ENCODE results near the gene ITGA7.

Gene ITGA7

GRCh38 chr12:55666508-55666907 is 41.2 kb downstream of the ITGA7 start:
- TF ChIP-seq, protein P1, sequence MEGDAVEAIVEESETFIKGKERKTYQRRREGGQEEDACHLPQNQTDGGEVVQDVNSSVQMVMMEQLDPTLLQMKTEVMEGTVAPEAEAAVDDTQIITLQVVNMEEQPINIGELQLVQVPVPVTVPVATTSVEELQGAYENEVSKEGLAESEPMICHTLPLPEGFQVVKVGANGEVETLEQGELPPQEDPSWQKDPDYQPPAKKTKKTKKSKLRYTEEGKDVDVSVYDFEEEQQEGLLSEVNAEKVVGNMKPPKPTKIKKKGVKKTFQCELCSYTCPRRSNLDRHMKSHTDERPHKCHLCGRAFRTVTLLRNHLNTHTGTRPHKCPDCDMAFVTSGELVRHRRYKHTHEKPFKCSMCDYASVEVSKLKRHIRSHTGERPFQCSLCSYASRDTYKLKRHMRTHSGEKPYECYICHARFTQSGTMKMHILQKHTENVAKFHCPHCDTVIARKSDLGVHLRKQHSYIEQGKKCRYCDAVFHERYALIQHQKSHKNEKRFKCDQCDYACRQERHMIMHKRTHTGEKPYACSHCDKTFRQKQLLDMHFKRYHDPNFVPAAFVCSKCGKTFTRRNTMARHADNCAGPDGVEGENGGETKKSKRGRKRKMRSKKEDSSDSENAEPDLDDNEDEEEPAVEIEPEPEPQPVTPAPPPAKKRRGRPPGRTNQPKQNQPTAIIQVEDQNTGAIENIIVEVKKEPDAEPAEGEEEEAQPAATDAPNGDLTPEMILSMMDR (IDR thresholded peaks at IDR 0.05; ENCODE audit: insufficient read depth, low read length, poor library complexity, severe bottlenecking): no peak

DNA sequence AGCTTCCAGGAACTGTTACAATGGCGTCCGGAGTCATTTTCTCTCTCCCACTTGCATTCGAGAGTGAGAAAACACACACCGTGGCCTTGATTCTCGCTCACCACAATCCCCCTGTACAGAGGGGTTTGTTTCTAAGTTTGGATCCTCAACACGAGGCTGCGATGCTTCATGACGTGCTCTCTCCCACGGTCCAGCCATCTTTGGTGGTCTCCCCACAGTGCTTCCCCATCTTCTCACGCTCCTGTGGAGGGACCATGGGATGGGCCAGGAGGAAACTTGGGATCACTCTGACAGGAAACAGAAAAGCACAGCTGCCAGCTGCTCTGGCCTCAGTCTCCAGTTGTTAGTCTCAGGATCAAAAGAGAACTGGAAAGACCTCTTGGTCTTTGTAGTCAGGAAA is 42.9 kb downstream of the ITGA7 start:
- no peak overlapping the region for H3K4me3 ChIP-seq (replicated peaks; ENCODE audit: low read depth, low read length)
- no peak for DNase-seq (ENCODE audit: extremely low read depth, insufficient read length)
- no peaks in the 10 kb centered on the region for H3K27me3 ChIP-seq (replicated peaks; ENCODE audit: control insufficient read depth, insufficient read depth, low read length)
- TF ChIP-seq, protein P1 (IDR thresholded peaks at IDR 0.05; ENCODE audit: insufficient read depth, low read length, poor library complexity, severe bottlenecking): no peak
- no peaks in the 10 kb centered on the region for H3K36me3 ChIP-seq (ENCODE audit: control insufficient read depth, insufficient read depth, low read length)

More at GRCh38 chr12:55666508-55666907, 41.2 kb downstream of the ITGA7 start:
- Histone ChIP-seq H3K36me3 (ENCODE audit: control insufficient read depth, insufficient read depth, low read length) (no peaks in the 10 kb centered on the region), H3K27me3 (replicated peaks; ENCODE audit: control insufficient read depth, insufficient read depth, low read length) (no peaks in the 10 kb centered on the region), H3K4me3 (replicated peaks; ENCODE audit: low read depth, low read length) (no peak overlapping the region)
- DNase-seq (ENCODE audit: extremely low read depth, insufficient read length): no peak

GRCh38 chr12:55663391-55663790 is 44.3 kb downstream of the ITGA7 start:
- no peaks in the 10 kb centered on the region for H3K36me3 ChIP-seq (ENCODE audit: control insufficient read depth, insufficient read depth, low read length)
- H3K4me3 ChIP-seq (replicated peaks; ENCODE audit: low read depth, low read length): no peak overlapping the region
- DNase-seq (ENCODE audit: extremely low read depth, insufficient read length): no peak
- H3K27me3 ChIP-seq (replicated peaks; ENCODE audit: control insufficient read depth, insufficient read depth, low read length): no peaks in the 10 kb centered on the region; the same call in 1 of the 2 replicates
- TF ChIP-seq, protein P1 (IDR thresholded peaks at IDR 0.05; ENCODE audit: insufficient read depth, low read length, poor library complexity, severe bottlenecking): no peak

DNA sequence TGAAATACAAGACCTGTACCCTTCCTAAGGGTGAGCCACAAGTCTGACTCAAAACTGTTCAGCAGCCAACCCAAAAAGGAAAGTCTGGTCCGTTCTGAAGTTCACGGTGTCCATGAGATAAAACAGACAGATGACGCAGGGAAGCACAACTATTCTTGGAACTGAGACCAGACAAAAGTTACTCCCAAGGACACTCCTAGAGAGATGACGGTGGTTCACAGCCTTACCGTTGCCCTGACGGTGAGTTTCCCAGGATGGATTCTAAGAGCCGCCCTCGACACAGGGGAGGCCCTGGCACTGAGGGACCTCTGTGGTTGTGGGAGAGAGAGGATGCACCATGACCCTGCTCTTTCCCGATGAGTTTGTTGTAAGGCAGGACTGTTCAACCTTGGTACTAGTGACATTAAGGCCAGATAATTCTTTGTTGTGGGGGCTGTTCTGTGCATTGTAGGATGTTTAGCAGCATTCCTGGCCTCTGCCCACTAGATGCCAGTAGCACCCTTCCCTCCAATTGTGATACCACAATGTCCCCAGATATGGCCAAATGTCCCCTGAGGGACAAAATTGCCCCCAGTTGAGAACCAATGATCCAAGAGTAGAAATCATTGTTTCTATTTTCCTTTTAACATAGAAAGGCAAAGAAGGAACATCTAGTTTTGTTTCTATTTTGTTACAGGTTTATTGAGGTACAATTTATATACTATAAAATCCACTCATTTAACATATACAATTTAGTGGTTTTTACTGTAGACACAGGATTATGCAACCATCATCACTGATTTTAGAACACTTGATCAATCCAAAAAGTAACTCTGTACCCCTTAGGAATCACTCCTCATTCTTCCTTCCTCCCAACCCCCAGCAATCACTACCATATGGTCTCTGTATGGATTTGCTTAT is 48.0 kb downstream of the ITGA7 start:
- Histone ChIP-seq H3K27me3 (replicated peaks; ENCODE audit: control insufficient read depth, insufficient read depth, low read length) (no peaks in the 10 kb centered on the region; the same call in 1 of the 2 replicates), H3K4me3 (replicated peaks; ENCODE audit: low read depth, low read length) (no peak overlapping the region), H3K36me3 (ENCODE audit: control insufficient read depth, insufficient read depth, low read length) (no peaks in the 10 kb centered on the region)
- no peak for DNase-seq (ENCODE audit: extremely low read depth, insufficient read length)
- TF ChIP-seq, protein P1 (IDR thresholded peaks at IDR 0.05; ENCODE audit: insufficient read depth, low read length, poor library complexity, severe bottlenecking): peak; percentile 64

DNA sequence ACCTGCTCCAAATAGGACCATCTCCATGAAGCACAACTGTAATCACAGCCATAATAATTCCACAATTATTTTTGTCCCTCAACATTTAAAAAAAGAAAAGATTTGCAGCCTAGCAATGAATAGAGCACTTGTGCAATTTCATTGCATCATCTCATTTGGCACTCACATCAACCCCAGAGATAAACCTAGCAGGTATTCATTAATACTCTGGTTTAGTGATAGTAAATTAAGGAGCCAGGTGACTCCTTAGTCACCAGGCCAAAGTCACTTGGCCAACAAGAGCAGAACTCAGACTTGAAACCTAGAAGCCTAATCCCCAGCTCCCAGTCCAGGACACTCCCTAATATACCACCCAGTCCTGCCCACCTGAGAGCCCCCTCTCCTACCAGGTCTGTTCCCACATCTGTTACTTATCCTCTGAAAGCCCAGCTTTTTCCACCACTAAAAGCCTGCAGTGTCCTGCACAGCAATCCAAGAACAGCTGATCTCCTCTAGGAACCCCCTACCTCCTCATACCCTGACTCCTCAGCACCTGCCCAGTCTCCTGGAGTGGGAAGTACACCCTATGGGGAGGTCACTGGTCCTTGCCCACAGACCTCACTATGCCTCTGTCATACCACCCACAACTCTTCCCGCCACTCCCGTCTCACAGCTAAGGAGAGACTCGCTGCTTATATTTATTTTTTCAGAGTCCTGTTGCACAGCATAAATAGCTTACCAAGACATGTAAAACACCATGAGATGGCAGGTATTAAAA is 48.9 kb downstream of the ITGA7 start:
- Histone ChIP-seq H3K36me3 (ENCODE audit: control insufficient read depth, insufficient read depth, low read length) (no peaks in the 10 kb centered on the region), H3K4me3 (replicated peaks; ENCODE audit: low read depth, low read length) (no peak overlapping the region), H3K27me3 (replicated peaks; ENCODE audit: control insufficient read depth, insufficient read depth, low read length) (no peaks in the 10 kb centered on the region; the same call in 1 of the 2 replicates)
- DNase-seq (ENCODE audit: extremely low read depth, insufficient read length): no peak
- TF ChIP-seq, protein P1 (IDR thresholded peaks at IDR 0.05; ENCODE audit: insufficient read depth, low read length, poor library complexity, severe bottlenecking): no peak

Data from GM06990 (cell line).